SK-N-SH (cell line): ENCODE results near the gene THPO. TPM values are rescaled to one million over a fixed set of nuclear protein-coding genes. Genes with fewer than 3 reads are reported as not detected.

ENCODE experiments used
- CTCF ChIA-PET: fragments of 300-600, 350-600 bp; formaldehyde crosslinking; extraction: SDS; loops from one replicate; lab custom pipeline; 2021; lab: Yijun Ruan, JAX
- POLR2A ChIA-PET: fragments of 350-600 bp; sonication (Branson Sonifier 250); formaldehyde crosslinking; extraction: SDS; loops from one replicate; lab custom pipeline; 2020; ENCODE audit warnings: antibody characterized with exemption, inconsistent platforms; lab: Yijun Ruan, JAX
- DNase-seq: peaks from one replicate; pipeline ENCODE4 v3.0.0; 2012
- H2AFZ ChIP-seq: fragments of 200-600 bp; sonication (generic); 2 replicates; pipeline ENCODE4 v1.8.1; 2016; ENCODE audit warnings: antibody characterized with exemption, mild to moderate bottlenecking, low read depth
- H3F3A ChIP-seq: fragments of 200-600 bp; sonication (generic); replicated peaks from 2 replicates; pipeline ENCODE3; 2016; ENCODE audit warnings: antibody characterized with exemption, mild to moderate bottlenecking; ENCODE audit not compliant: insufficient read depth
- H3K27ac ChIP-seq, 2 experiments: fragments of 200-500 bp in 1 of 2; fragments of 200-600 bp in 1 of 2; sonication (Bioruptor generic) in 1 of 2; sonication (generic), shearing (Covaris generic) in 1 of 2; 2 replicates each; pipeline versions ENCODE4 v1.5.1 to v1.6.1; 2014 to 2016; ENCODE audit warnings: low read depth in 2 of 2, inconsistent platforms in 1 of 2, low read length in 1 of 2, mild to moderate bottlenecking in 1 of 2, mixed read lengths in 1 of 2
- H3K27me3 ChIP-seq: fragments of 200-600 bp; sonication (generic), shearing (Covaris generic); 2 replicates; pipeline ENCODE4 v1.6.1; 2016; ENCODE audit warnings: mixed run types; ENCODE audit not compliant: insufficient read depth
- H3K36me3 ChIP-seq, 2 experiments: fragments of 200-500 bp in 1 of 2; fragments of 200-600 bp in 1 of 2; sonication (Bioruptor generic) in 1 of 2; sonication (generic) in 1 of 2; replicated peaks in 1 of 2; 2 replicates each; pipeline versions ENCODE3 to v1.5.1; 2014 to 2016; ENCODE audit warnings: low read length in 1 of 2, mild to moderate bottlenecking in 1 of 2; ENCODE audit not compliant: insufficient read depth in 2 of 2, control insufficient read depth in 1 of 2
- H3K4me1 ChIP-seq, 2 experiments: fragments of 200-500 bp in 1 of 2; fragments of 200-600 bp in 1 of 2; sonication (Bioruptor generic) in 1 of 2; sonication (generic), shearing (Covaris generic) in 1 of 2; 2 replicates each; pipeline versions ENCODE4 v1.5.1 to v1.6.1; 2014 to 2016; ENCODE audit warnings: low read depth in 1 of 2, low read length in 1 of 2, mixed run types in 1 of 2; ENCODE audit not compliant: insufficient read depth in 2 of 2, control insufficient read depth in 1 of 2
- H3K4me2 ChIP-seq: fragments of 200-600 bp; sonication (generic), shearing (Covaris generic); 2 replicates; pipeline ENCODE4 v1.6.1; 2017; ENCODE audit warnings: mixed run types
- H3K4me3 ChIP-seq, 2 experiments: fragments of 200-500 bp in 1 of 2; fragments of 200-600 bp in 1 of 2; sonication (Bioruptor generic) in 1 of 2; sonication (generic), shearing (Covaris generic) in 1 of 2; 2 replicates each; pipeline versions ENCODE4 v1.5.1 to v1.8.1; 2014 to 2016; ENCODE audit warnings: low read depth in 2 of 2, inconsistent platforms in 1 of 2, low read length in 1 of 2, mild to moderate bottlenecking in 1 of 2, mixed read lengths in 1 of 2, moderate library complexity in 1 of 2
- H3K79me2 ChIP-seq: fragments of 200-600 bp; sonication (generic); 2 replicates; pipeline ENCODE4 v1.8.1; 2017; ENCODE audit warnings: mild to moderate bottlenecking; ENCODE audit not compliant: insufficient read depth
- H3K9ac ChIP-seq: fragments of 200-600 bp; sonication (generic); 2 replicates; pipeline ENCODE4 v1.6.1; 2017; ENCODE audit warnings: mixed run types
- H3K9me2 ChIP-seq: fragments of 200-600 bp; sonication (generic); 2 replicates; pipeline ENCODE4 v1.6.1; 2017; ENCODE audit warnings: mixed run types
- H3K9me3 ChIP-seq: fragments of 200-600 bp; sonication (generic); 2 replicates; pipeline ENCODE4 v1.6.1; 2017; ENCODE audit warnings: mixed run types, mild to moderate bottlenecking, moderate library complexity
- H4K20me1 ChIP-seq: fragments of 200-600 bp; sonication (generic); 2 replicates; pipeline ENCODE4 v1.6.1; 2017; ENCODE audit warnings: mild to moderate bottlenecking, mixed run types; ENCODE audit not compliant: insufficient read depth
- CTCF ChIP-seq: fragments of 200-600 bp; sonication (generic); IDR thresholded peaks from 2 replicates; pipeline ENCODE4 v1.6.1; 2017; ENCODE audit warnings: antibody characterized with exemption, mild to moderate bottlenecking, moderate library complexity
- ELF1 ChIP-seq: IDR thresholded peaks from 2 replicates; pipeline ENCODE4 v1.4.0; 2012
- EP300 ChIP-seq, 2 experiments: IDR thresholded peaks; 2 replicates each; pipeline versions ENCODE4 v1.4.0 to v1.6.1; 2012; ENCODE audit warnings: borderline replicate concordance in 1 of 2, low read depth in 1 of 2, low read length in 1 of 2
- FOSL2 ChIP-seq: IDR thresholded peaks from 2 replicates; pipeline ENCODE4 v1.4.0; 2012; ENCODE audit warnings: low read depth, mild to moderate bottlenecking, moderate library complexity, borderline replicate concordance
- FOXJ3 ChIP-seq: sonication (generic); formaldehyde crosslinking; IDR thresholded peaks from 2 replicates; pipeline ENCODE4 v1.5.1; 2020; ENCODE audit warnings: mild to moderate bottlenecking, missing genetic modification reagents
- FOXM1 ChIP-seq: IDR thresholded peaks from 2 replicates; pipeline ENCODE4 v1.4.0; 2012; ENCODE audit warnings: low read depth, mild to moderate bottlenecking
- GABPA ChIP-seq: IDR thresholded peaks from 2 replicates; pipeline ENCODE4 v1.4.0; 2012; ENCODE audit warnings: low read depth, mild to moderate bottlenecking
- IRF3 ChIP-seq: fragments of 150-350 bp; IDR thresholded peaks from 2 replicates; pipeline ENCODE4 v1.6.1; 2016; ENCODE audit warnings: mild to moderate bottlenecking, low read depth, low read length
- MEF2A ChIP-seq: IDR thresholded peaks from 2 replicates; pipeline ENCODE4 v1.4.0; 2012; ENCODE audit warnings: low read depth, borderline replicate concordance
- NFIC ChIP-seq: IDR thresholded peaks from 2 replicates; pipeline ENCODE4 v1.4.0; 2012; ENCODE audit warnings: borderline replicate concordance
- RCOR1 ChIP-seq: fragments of 150-350 bp; IDR thresholded peaks from 2 replicates; pipeline ENCODE4 v1.6.1; 2017; ENCODE audit warnings: antibody characterized with exemption, low read length
- RFX5 ChIP-seq: IDR thresholded peaks from 2 replicates; pipeline ENCODE4 v1.6.1; 2012; ENCODE audit warnings: mild to moderate bottlenecking, improper control_type of control experiment, low read length
- SIN3A ChIP-seq: IDR thresholded peaks from 2 replicates; pipeline ENCODE4 v1.6.1; 2012; ENCODE audit warnings: low read depth, mild to moderate bottlenecking, low read length, moderate library complexity, borderline replicate concordance
- SMC3 ChIP-seq: IDR thresholded peaks from 2 replicates; pipeline ENCODE4 v1.6.1; 2012; ENCODE audit warnings: low read depth, low read length, improper control_type of control experiment
- TEAD4 ChIP-seq: IDR thresholded peaks from 2 replicates; pipeline ENCODE4 v1.4.0; 2012; ENCODE audit warnings: mild to moderate bottlenecking, borderline replicate concordance; ENCODE audit not compliant: insufficient read depth
- USF1 ChIP-seq: IDR thresholded peaks from 2 replicates; pipeline ENCODE4 v1.4.0; 2012; ENCODE audit warnings: low read depth, borderline replicate concordance
- USF2 ChIP-seq: fragments of 150-350 bp; IDR thresholded peaks from 2 replicates; pipeline ENCODE4 v1.6.1; 2017; ENCODE audit warnings: antibody characterized with exemption, low read length, low read depth, borderline replicate concordance
- ZBTB33 ChIP-seq: IDR thresholded peaks from 2 replicates; pipeline ENCODE4 v1.4.0; 2012; ENCODE audit warnings: low read depth, borderline replicate concordance
- WGBS: methylation state at CpG from one replicate; pipeline ENCODE4 v1.1.6; 2017; ENCODE audit warnings: low lambda C conversion rate; 5-methylcytosine and 5-hydroxymethylcytosine counted together
- polyA plus RNA-seq, 3 experiments: library from polyadenylated mRNA; depleted of rRNA; stranded (reverse); fragments of >200 nt; gene quantifications; 2 replicates each; pipeline ENCODE4 v1.2.3, GENCODE V29; 2012

Gene THPO
- polyA plus RNA-seq, 1 of the 3 experiments (the other 2 are of a cell fraction) = 0.07 TPM

GRCh38 chr3:184323696-184324095 is 54.3 kb downstream of the THPO start:
- Histone ChIP-seq H3K9me2 (no peaks in the 10 kb centered on the region), H3K36me3 (peaks cover 82 to 88% of the 10 kb centered on the region in 2 experiments), H3K9me3 (no peaks in the 10 kb centered on the region), H3K9ac (no peak overlapping the region), H3K79me2 (peaks cover 96% of the 10 kb centered on the region), H3K4me3 (no peak overlapping the region), H3K4me2 (no peak overlapping the region), H3K4me1 (peaks cover 13 to 19% of the 10 kb centered on the region in 2 experiments; a peak in 3 of 4 replicates), H3K27me3 (no peaks in the 10 kb centered on the region), H4K20me1 (peaks cover 67% of the 10 kb centered on the region), H3F3A (peaks cover 40% of the 10 kb centered on the region), H3K27ac (no peak overlapping the region), H2AFZ (no peak overlapping the region)
- ChIA-PET CTCF (interaction anchor here (1.2 to 1.3 kb wide), 2 partner anchors 13 to 18 kb away, joined by 3 to 5 read pairs; partner anchors contain the start of gene FAM131A), POLR2A (interaction anchor here (1.2 kb wide), 1 partner anchor 13 kb away, joined by 3 read pairs; the partner anchor contains the start of gene FAM131A)
- no peak for DNase-seq
- TF ChIP-seq ZBTB33 = no peak
- no peak for TF ChIP-seq FOXM1
- TF ChIP-seq FOSL2 = no peak
- TF ChIP-seq TEAD4 = no peak
- TF ChIP-seq EP300 (IDR thresholded peaks at IDR 0.05; ENCODE audit: borderline replicate concordance in 1 of 2, low read depth in 1 of 2, low read length in 1 of 2) = no peak
- TF ChIP-seq USF1 = no peak
- TF ChIP-seq GABPA = no peak
- TF ChIP-seq FOXJ3 = no peak
- TF ChIP-seq RFX5 = no peak
- TF ChIP-seq IRF3 = no peak
- no peak for TF ChIP-seq USF2
- no peak for TF ChIP-seq SIN3A
- no peak for TF ChIP-seq RCOR1
- TF ChIP-seq NFIC = no peak
- TF ChIP-seq CTCF = no peak
- TF ChIP-seq ELF1 = no peak
- TF ChIP-seq MEF2A = no peak
- TF ChIP-seq SMC3 = no peak
- 97% methylated on average over 7 of the region's 8 CpGs for WGBS
